ENCODE results near the gene PACSIN2.

- TF ChIP-seq SP1 (IDR thresholded peaks at IDR 0.05) (no peak), FOXK2 (IDR thresholded peaks at IDR 0.05) (no peak), NFRKB (IDR thresholded peaks at IDR 0.05) (no peak), BHLHE40 (IDR thresholded peaks at IDR 0.05; ENCODE audit: borderline replicate concordance) (no peak), ELF4 (IDR thresholded peaks at IDR 0.05) (no peak), LEF1 (IDR thresholded peaks at IDR 0.05; ENCODE audit: borderline replicate concordance) (no peak), FOXM1 (IDR thresholded peaks at IDR 0.05; ENCODE audit: borderline replicate concordance) (no peak), SUZ12 (IDR thresholded peaks at IDR 0.05) (no peak), FOXA1 (IDR thresholded peaks at IDR 0.05) (no peak), ZNF384 (IDR thresholded peaks at IDR 0.05) (no peak), PKNOX1 (IDR thresholded peaks at IDR 0.05) (no peak)
These were observed 159.2 kb downstream of the PACSIN2 start for GRCh38 chr22:42855721-42856120.

Measured in HEK293T (cell line).